Brain pericyte (primary cell): ENCODE data around the gene EFL1.

ENCODE experiments used
- DNase-seq: peaks from one replicate; pipeline ENCODE4 v3.0.0-alpha.2; 2012; ENCODE audit warnings: low read depth, low spot score

Gene EFL1

GRCh38 chr15:82159922-82160321 lies 102.6 kb downstream of the EFL1 start:
- DNase-seq: no peak

GRCh38 chr15:82158811-82159210 lies 103.7 kb downstream of the EFL1 start:
- DNase-seq: no peak

- DNase-seq: no peak
Observed at GRCh38 chr15:82150645-82151044, 111.9 kb downstream of the EFL1 start.

GRCh38 chr15:82146990-82147461 lies 115.5 kb downstream of the EFL1 start:
- no peak for DNase-seq

GRCh38 chr15:82146576-82146975 lies 116.0 kb downstream of the EFL1 start:
- DNase-seq: no peak

- no peak for DNase-seq
Observed at GRCh38 chr15:82143390-82144385, 118.8 kb downstream of the EFL1 start.

GRCh38 chr15:82140886-82141285 lies 121.6 kb downstream of the EFL1 start:
- no peak for DNase-seq

GRCh38 chr15:82139823-82140268 lies 122.7 kb downstream of the EFL1 start:
- DNase-seq: no peak

- no peak for DNase-seq
Observed at GRCh38 chr15:82138306-82138705, 124.2 kb downstream of the EFL1 start.

- DNase-seq: no peak
Observed at GRCh38 chr15:82137261-82137660, 125.3 kb downstream of the EFL1 start.

- DNase-seq: no peak
Observed at GRCh38 chr15:82136120-82136519, 126.4 kb downstream of the EFL1 start.

GRCh38 chr15:82135638-82136037 lies 126.9 kb downstream of the EFL1 start:
- no peak for DNase-seq

- DNase-seq: no peak
Observed at GRCh38 chr15:82134461-82134860, 128.1 kb downstream of the EFL1 start.

- no peak for DNase-seq
Observed at GRCh38 chr15:82133251-82133650, 129.3 kb downstream of the EFL1 start.

- DNase-seq: no peak
Observed at GRCh38 chr15:82132742-82133141, 129.8 kb downstream of the EFL1 start.

- no peak for DNase-seq
Observed at GRCh38 chr15:82132096-82132495, 130.4 kb downstream of the EFL1 start.

- DNase-seq: no peak
Observed at GRCh38 chr15:82130248-82130647, 132.3 kb downstream of the EFL1 start.

- DNase-seq: peak; percentile 50
Observed at GRCh38 chr15:82129761-82130160, 132.8 kb downstream of the EFL1 start.

GRCh38 chr15:82129149-82129692 lies 133.3 kb downstream of the EFL1 start:
- DNase-seq: no peak

GRCh38 chr15:82128401-82129148 lies 134.0 kb downstream of the EFL1 start:
- no peak for DNase-seq

- no peak for DNase-seq
Observed at GRCh38 chr15:82127581-82127980, 135.0 kb downstream of the EFL1 start.

- no peak for DNase-seq
Observed at GRCh38 chr15:82126346-82126745, 136.2 kb downstream of the EFL1 start.
